Measurements from ENCODE around the gene DSCAM. TPM values are rescaled to one million over a fixed set of nuclear protein-coding genes. Genes with fewer than 3 reads are reported as not detected.

The DSCAM gene
- total RNA-seq, 2 experiments from 2014 or later: not detected

DNA sequence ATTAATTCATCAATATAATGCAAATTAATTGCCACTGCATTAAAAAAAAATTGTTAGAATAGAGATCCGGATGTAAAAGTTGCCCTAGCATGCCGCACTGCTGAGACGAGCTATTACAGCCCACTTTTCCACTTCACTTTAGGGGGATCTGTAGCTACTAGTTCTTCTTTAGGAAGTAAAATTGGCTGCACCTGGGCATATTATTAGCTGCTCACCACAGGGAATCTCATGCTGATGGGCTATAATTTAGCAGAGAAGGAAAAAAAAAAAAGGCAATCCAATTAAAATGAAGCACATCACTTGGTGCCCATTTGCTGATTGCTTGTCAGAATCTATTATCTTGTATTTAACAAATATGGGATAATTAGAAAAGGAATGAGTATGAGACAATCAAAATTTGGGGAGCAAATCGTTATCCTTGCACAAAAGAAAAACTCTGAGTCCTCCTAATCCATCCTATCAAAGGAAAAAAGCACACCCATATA, 233.4 kb downstream of the DSCAM start:
- TF ChIP-seq, protein P1, sequence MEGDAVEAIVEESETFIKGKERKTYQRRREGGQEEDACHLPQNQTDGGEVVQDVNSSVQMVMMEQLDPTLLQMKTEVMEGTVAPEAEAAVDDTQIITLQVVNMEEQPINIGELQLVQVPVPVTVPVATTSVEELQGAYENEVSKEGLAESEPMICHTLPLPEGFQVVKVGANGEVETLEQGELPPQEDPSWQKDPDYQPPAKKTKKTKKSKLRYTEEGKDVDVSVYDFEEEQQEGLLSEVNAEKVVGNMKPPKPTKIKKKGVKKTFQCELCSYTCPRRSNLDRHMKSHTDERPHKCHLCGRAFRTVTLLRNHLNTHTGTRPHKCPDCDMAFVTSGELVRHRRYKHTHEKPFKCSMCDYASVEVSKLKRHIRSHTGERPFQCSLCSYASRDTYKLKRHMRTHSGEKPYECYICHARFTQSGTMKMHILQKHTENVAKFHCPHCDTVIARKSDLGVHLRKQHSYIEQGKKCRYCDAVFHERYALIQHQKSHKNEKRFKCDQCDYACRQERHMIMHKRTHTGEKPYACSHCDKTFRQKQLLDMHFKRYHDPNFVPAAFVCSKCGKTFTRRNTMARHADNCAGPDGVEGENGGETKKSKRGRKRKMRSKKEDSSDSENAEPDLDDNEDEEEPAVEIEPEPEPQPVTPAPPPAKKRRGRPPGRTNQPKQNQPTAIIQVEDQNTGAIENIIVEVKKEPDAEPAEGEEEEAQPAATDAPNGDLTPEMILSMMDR (IDR thresholded peaks at IDR 0.05): no peak
- CTCF ChIA-PET: no interaction called here
- POLR2A ChIA-PET: no interaction called here

GRCh38 chr21:40610345-40610744, 236.6 kb downstream of the DSCAM start:
- Mint-ChIP-seq H3K9me3 (peaks cover 3% of the 10 kb centered on the region), H3K36me3 (ENCODE audit: low read depth) (no peaks in the 10 kb centered on the region), H3K4me3 (no peak overlapping the region), H3K27me3 (peaks cover 2% of the 10 kb centered on the region), H3K27ac (no peak overlapping the region), H3K4me1 (ENCODE audit: low read depth) (no peaks in the 10 kb centered on the region)
- ChIA-PET POLR2A (no interaction called here), CTCF (no interaction called here)
- no peak for DNase-seq
- ATAC-seq: no peak
- intact Hi-C loops (cut with micrococcal nuclease): no loop called here
- TF ChIP-seq, protein P1 (IDR thresholded peaks at IDR 0.05): no peak

More for the DNA sequence above, 233.4 kb downstream of the DSCAM start:
- DNase-seq (no peak), ATAC-seq (no peak)
- Mint-ChIP-seq H3K4me3 (no peak overlapping the region), H3K27me3 (peaks cover 2% of the 10 kb centered on the region), H3K4me1 (ENCODE audit: low read depth) (no peaks in the 10 kb centered on the region), H3K27ac (no peak overlapping the region), H3K9me3 (no peaks in the 10 kb centered on the region), H3K36me3 (ENCODE audit: low read depth) (no peaks in the 10 kb centered on the region)
- intact Hi-C loops (cut with micrococcal nuclease): no loop called here

GRCh38 chr21:40606341-40606740, 240.6 kb downstream of the DSCAM start:
- Mint-ChIP-seq H3K4me1 (ENCODE audit: low read depth) (no peaks in the 10 kb centered on the region), H3K4me3 (no peak overlapping the region), H3K27me3 (peaks cover 2% of the 10 kb centered on the region), H3K27ac (no peak overlapping the region), H3K36me3 (ENCODE audit: low read depth) (no peaks in the 10 kb centered on the region), H3K9me3 (peaks cover 3% of the 10 kb centered on the region)
- ATAC-seq: no peak
- ChIA-PET POLR2A (no interaction called here), CTCF (no interaction called here)
- DNase-seq: no peak
- intact Hi-C loops (cut with micrococcal nuclease): no loop called here
- TF ChIP-seq, protein P1 (IDR thresholded peaks at IDR 0.05): no peak

GRCh38 chr21:40605094-40605493, 241.9 kb downstream of the DSCAM start:
- CTCF ChIA-PET: no interaction called here
- Mint-ChIP-seq H3K27ac (no peak overlapping the region), H3K4me3 (no peak overlapping the region), H3K9me3 (peaks cover 4% of the 10 kb centered on the region), H3K4me1 (ENCODE audit: low read depth) (no peaks in the 10 kb centered on the region), H3K36me3 (ENCODE audit: low read depth) (no peaks in the 10 kb centered on the region), H3K27me3 (peaks cover 2% of the 10 kb centered on the region)
- DNase-seq (no peak), ATAC-seq (no peak)
- POLR2A ChIA-PET: no interaction called here
- intact Hi-C loops (cut with micrococcal nuclease): no loop called here
- TF ChIP-seq, protein P1 (IDR thresholded peaks at IDR 0.05): no peak

GRCh38 chr21:40603774-40604173, 243.2 kb downstream of the DSCAM start:
- intact Hi-C loops (cut with micrococcal nuclease): no loop called here
- Mint-ChIP-seq H3K4me3 (no peak overlapping the region), H3K36me3 (ENCODE audit: low read depth) (no peaks in the 10 kb centered on the region), H3K9me3 (peaks cover 6% of the 10 kb centered on the region), H3K27ac (no peak overlapping the region), H3K4me1 (ENCODE audit: low read depth) (no peaks in the 10 kb centered on the region), H3K27me3 (no peaks in the 10 kb centered on the region)
- ChIA-PET CTCF (no interaction called here), POLR2A (no interaction called here)
- no peak for ATAC-seq
- TF ChIP-seq, protein P1 (IDR thresholded peaks at IDR 0.05): no peak
- no peak for DNase-seq

All from activated CD8-positive, alpha-beta T cell treated with anti-CD3 and anti-CD28 coated beads for 36 hours (primary cell).